Chondrocyte (in vitro differentiated cells): ENCODE results near the gene LTA. TPM values are rescaled to one million over a fixed set of nuclear protein-coding genes. Genes with fewer than 3 reads are reported as not detected.

Experiments used
- DNase-seq: peaks from one replicate; pipeline ENCODE4 v3.0.0; 2021; ENCODE audit warnings: mixed read lengths, low spot score
- H3K27ac Mint-ChIP-seq: one replicate; pipeline ENCODE4 v1.8.0; 2021; ENCODE audit warnings: mild to moderate bottlenecking, moderate library complexity, mixed read lengths; ENCODE audit not compliant: unreplicated experiment
- H3K27me3 Mint-ChIP-seq: 2 replicates; pipeline ENCODE4 v1.8.0; 2021; ENCODE audit warnings: low read depth, mixed read lengths
- H3K36me3 Mint-ChIP-seq: 2 replicates; pipeline ENCODE4 v1.8.0; 2021; ENCODE audit warnings: low read depth, mixed read lengths
- H3K4me1 Mint-ChIP-seq: 2 replicates; pipeline ENCODE4 v1.8.0; 2021; ENCODE audit warnings: low read depth, mild to moderate bottlenecking, mixed read lengths
- H3K4me3 Mint-ChIP-seq: one replicate; pipeline ENCODE4 v1.8.0; 2021; ENCODE audit warnings: mild to moderate bottlenecking, moderate library complexity, mixed read lengths; ENCODE audit not compliant: unreplicated experiment
- H3K9me3 Mint-ChIP-seq: 2 replicates; pipeline ENCODE4 v1.8.0; 2021; ENCODE audit warnings: low read depth, mixed read lengths
- total RNA-seq: library from RNA; stranded (reverse); gene quantifications from 3 replicates; pipeline ENCODE4 v1.2.1, GENCODE V29; 2021
- TF ChIP-seq, protein P1 (sequence below): fragments of 200-600 bp; sonication (generic); IDR thresholded peaks from 2 replicates; pipeline ENCODE4 v1.5.0; 2021; ENCODE audit warnings: antibody characterized with exemption, mild to moderate bottlenecking, moderate library complexity

The LTA gene
- total RNA-seq, 1 donor from 2014 or later, result not detected

DNA sequence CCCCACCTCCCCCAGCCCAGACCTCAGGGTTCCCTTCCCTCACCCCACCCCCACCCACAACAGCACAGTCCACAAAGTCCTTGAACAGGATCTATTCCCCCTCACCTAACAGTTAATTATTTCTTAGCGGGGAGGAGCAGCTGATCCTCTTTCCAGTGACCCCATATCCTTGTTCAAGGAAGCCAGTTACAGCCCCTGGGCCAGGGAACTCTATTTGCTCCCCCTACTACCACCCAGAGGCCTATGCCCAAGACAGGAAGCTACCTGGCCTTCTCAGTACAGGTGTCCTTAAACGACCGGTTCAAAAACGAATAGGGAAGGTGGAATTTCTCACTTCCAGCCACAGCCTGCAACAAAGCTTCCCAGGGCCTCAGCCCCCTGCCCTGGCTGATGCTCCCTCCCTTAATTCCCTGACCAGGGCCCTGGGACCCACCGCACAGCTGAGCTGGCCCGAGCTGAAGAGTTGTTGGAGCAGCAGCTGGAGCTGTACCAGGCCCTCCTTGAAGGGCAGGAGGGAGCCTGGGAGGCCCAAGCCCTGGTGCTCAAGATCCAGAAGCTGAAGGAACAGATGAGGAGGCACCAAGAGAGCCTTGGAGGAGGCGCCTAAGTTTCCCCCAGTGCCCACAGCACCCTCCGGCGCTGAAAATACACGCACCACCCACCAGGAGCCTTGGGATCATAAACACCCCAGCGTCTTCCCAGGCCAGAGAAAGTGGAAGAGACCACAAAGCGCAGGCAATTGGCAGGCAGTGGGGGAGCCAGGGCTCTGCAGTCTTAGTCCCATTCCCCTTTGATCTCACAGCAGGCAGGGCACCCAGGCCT is 42.5 kb upstream of the LTA start:
- Mint-ChIP-seq H3K27ac (no peak overlapping the region), H3K4me1 (peaks cover 7% of the 10 kb centered on the region), H3K27me3 (no peaks in the 10 kb centered on the region), H3K36me3 (peaks cover 30% of the 10 kb centered on the region), H3K9me3 (no peaks in the 10 kb centered on the region), H3K4me3 (no peak overlapping the region)
- TF ChIP-seq, protein P1, sequence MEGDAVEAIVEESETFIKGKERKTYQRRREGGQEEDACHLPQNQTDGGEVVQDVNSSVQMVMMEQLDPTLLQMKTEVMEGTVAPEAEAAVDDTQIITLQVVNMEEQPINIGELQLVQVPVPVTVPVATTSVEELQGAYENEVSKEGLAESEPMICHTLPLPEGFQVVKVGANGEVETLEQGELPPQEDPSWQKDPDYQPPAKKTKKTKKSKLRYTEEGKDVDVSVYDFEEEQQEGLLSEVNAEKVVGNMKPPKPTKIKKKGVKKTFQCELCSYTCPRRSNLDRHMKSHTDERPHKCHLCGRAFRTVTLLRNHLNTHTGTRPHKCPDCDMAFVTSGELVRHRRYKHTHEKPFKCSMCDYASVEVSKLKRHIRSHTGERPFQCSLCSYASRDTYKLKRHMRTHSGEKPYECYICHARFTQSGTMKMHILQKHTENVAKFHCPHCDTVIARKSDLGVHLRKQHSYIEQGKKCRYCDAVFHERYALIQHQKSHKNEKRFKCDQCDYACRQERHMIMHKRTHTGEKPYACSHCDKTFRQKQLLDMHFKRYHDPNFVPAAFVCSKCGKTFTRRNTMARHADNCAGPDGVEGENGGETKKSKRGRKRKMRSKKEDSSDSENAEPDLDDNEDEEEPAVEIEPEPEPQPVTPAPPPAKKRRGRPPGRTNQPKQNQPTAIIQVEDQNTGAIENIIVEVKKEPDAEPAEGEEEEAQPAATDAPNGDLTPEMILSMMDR, result no peak
- DNase-seq, result no peak

DNA sequence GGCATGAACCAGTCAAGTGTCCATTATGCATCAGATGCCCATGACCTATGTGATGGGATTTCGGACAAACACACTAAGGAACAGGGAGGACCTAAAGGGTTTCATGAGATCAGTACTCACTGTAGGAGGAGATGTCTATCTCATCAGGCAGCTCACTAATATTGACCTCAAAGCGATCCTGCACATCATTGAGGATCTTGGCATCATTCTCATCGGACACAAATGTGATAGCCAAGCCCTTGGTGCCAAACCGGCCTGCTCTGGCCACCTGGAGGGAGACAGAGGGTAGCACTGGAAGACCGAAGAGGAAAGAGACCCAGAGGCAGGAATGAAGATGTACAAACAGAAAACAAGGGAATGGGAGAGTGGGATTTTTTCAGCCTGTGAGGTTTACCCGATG is 41.4 kb upstream of the LTA start:
- TF ChIP-seq, protein P1, result no peak

DNA sequence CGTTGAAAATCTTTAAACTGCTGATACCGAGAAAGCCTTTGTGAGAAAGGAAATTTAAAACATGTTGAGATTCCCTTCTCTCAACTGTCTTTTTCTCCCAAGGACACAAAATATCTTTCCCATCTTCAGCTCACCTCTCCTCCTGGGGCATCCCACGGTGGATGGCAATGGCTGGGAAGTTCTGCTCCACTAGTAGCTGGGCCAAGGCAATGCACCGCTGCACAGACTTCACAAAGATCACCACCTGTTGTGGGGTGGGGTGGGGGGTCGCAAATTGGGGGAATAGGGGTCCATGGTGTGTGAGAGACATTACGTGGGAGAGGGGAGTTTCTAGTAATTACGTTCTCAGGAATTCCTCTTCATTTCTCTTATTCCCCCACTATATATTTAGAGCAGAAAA is 40.9 kb upstream of the LTA start:
- no peak overlapping the region for H3K27ac Mint-ChIP-seq

More for the DNA sequence above, 41.4 kb upstream of the LTA start:
- H3K36me3 Mint-ChIP-seq, result peaks cover 39% of the 10 kb centered on the region
- H3K4me3 Mint-ChIP-seq, result no peak overlapping the region
- H3K4me1 Mint-ChIP-seq, result peaks cover 7% of the 10 kb centered on the region
- H3K27ac Mint-ChIP-seq, result peak overlapping the region; percentile 30
- H3K27me3 Mint-ChIP-seq, result no peaks in the 10 kb centered on the region
- no peaks in the 10 kb centered on the region for H3K9me3 Mint-ChIP-seq
- DNase-seq, result no peak

DNA sequence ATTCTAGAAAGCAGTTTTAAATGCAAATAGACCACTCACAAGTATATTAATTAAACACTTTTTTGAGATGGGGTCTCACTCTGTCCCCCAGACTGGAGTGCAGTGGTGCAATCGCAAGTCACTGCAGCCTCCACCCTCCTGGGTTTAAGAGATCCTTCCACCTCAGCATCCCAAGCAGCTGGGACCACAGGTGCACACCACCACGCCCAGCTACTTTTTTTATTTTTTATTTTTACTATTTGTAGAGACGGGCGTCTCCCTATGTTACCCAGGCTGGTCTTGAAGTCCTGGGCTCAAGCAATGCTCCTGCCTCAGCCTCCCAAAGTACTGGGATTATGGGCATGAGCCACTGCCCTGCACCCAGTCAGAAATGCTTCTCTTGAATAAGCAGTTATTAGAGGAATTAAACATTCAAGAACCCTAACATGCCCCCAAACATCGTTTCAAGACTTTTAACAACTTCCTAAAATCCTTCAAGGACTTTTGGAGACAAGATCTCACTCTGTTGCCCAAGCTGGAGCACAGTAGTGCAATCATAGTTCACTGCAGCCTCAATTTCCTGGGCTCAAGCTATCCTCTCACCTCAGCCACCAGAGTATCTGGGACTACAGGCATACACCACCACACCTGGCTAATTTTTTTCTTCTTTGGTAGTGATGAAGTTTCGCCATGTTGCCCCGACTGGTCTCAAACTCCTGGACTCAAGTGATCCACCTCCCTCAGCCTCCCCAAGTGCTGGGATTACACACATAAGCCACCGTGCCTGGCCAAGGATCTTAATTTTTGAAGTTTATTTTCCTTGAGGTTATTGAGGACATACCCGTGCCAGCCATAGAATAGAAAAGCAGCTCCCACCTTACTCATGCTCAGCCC is 40.1 kb upstream of the LTA start:
- Mint-ChIP-seq H3K4me3 (no peak overlapping the region), H3K9me3 (no peaks in the 10 kb centered on the region), H3K4me1 (peaks cover under 1% of the 10 kb centered on the region), H3K27me3 (no peaks in the 10 kb centered on the region), H3K36me3 (peaks cover 49% of the 10 kb centered on the region), H3K27ac (no peak overlapping the region)
- DNase-seq, result no peak
- TF ChIP-seq, protein P1, result no peak

More for the DNA sequence above, 40.9 kb upstream of the LTA start:
- TF ChIP-seq, protein P1, result no peak
- Mint-ChIP-seq H3K27me3 (no peaks in the 10 kb centered on the region), H3K9me3 (no peaks in the 10 kb centered on the region), H3K4me3 (no peak overlapping the region), H3K4me1 (peaks cover 4% of the 10 kb centered on the region), H3K36me3 (peaks cover 44% of the 10 kb centered on the region)
- no peak for DNase-seq

DNA sequence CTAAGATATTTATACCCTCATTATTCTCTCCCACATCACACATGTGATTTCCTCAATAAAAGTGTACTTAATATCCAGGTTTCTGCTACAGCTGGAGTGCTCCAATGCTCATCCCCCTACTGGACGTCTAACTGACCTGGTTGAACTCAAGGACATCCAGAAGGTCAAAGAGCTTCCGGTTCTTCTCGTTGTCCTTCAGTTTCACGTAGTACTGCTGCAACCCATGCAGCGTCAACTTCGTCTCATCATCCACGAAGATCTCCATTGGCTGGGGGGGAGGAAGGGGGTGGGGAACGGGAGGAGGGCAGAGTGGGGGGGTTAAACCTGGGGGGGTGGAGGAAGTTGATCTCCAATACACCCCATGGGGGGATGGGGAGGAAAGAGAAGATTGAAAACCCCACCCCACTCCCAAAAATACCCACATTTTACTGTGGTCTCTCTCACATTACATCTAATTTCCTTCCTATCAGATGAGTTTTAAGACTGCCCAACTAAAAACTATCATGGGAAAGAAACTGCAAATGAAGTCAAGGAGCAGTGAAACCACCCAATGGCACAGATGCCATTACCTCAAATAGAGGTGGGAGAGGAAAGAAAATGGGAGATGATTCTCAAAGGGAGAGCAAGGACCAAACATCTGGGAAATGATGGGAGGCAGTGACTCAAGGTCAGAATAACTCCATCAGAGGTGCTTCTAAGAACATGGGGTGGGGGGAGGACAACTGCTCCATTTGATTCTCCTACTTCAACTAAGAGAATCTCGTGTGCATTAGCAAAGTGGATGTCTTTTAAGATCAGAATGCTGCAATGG is 39.2 kb upstream of the LTA start:
- H3K36me3 Mint-ChIP-seq, result peaks cover 52% of the 10 kb centered on the region
- H3K27ac Mint-ChIP-seq, result no peak overlapping the region
- no peaks in the 10 kb centered on the region for H3K9me3 Mint-ChIP-seq
- H3K4me3 Mint-ChIP-seq, result no peak overlapping the region
- no peak for DNase-seq
- H3K4me1 Mint-ChIP-seq, result peaks cover 3% of the 10 kb centered on the region
- no peaks in the 10 kb centered on the region for H3K27me3 Mint-ChIP-seq
- TF ChIP-seq, protein P1, result no peak
